ENCODE results near the gene CHMP2B. TPM values are rescaled to one million over a fixed set of nuclear protein-coding genes. Genes with fewer than 3 reads are reported as not detected.

CHMP2B gene
- total RNA-seq, 1 experiment from 2014 or later = 39.3 TPM

DNA sequence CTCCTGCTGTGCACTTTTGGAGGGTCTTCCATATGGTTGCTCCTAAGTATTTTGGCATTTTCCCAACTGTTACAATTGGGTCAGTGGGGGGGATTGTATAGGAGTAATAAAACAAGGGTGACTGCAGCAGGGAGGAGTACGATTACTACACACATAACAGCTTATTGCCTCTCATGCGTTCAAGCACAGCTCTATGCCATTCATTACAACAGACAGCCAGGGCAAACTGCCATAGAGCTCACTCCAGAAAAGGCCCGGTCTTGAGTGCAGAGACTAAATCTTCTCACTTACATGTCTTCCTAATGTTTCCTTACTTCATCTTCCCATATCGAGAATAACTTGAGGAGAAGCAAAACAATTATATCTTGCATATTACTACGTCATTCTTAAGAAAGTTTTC, 1.4 kb upstream of the CHMP2B start:
- no peaks in the 10 kb centered on the region for H3K4me1 ChIP-seq (ENCODE audit: insufficient read depth, low read length)
- no peak overlapping the region for H3K4ac ChIP-seq (ENCODE audit: low read depth, low read length)
- no peak overlapping the region for H2AFZ ChIP-seq (ENCODE audit: low read length)
- H3K27ac ChIP-seq (ENCODE audit: insufficient read length, low read depth, low read length) = no peak overlapping the region
- H4K20me1 ChIP-seq (ENCODE audit: control insufficient read depth, insufficient read depth, insufficient read length) = no peaks in the 10 kb centered on the region
- no peak overlapping the region for H2BK12ac ChIP-seq (ENCODE audit: insufficient read length, low read depth, low read length)
- H3K79me2 ChIP-seq (ENCODE audit: insufficient read depth, low read length) = peaks cover 9% of the 10 kb centered on the region
- Mint-ChIP-seq H3K36me3 (ENCODE audit: insufficient read depth in 1 of 3, low read depth in 3 of 3) (no peaks in the 10 kb centered on the region; a peak in 2 of 7 replicates), H3K27me3 (ENCODE audit: low read depth) (peaks cover 6% of the 10 kb centered on the region), H3K4me1 (peaks cover 15 to 22% of the 10 kb centered on the region in 2 experiments), H3K27ac (no peak overlapping the region), H3K9me3 (no peaks in the 10 kb centered on the region; a peak in 1 of 5 replicates), H3K4me3 (peak overlapping the region; percentile 36 to 69)
- H2BK120ac ChIP-seq (ENCODE audit: low read depth, low read length, poor library complexity, severe bottlenecking) = no peak overlapping the region
- H2AK5ac ChIP-seq (ENCODE audit: insufficient read length, low read length) = no peak overlapping the region
- H3K4me2 ChIP-seq (ENCODE audit: insufficient read depth, insufficient read length, low read length) = no peak overlapping the region
- no peak overlapping the region for H3K56ac ChIP-seq (ENCODE audit: insufficient read length, low read depth, low read length)
- H4K5ac ChIP-seq (ENCODE audit: insufficient read length, low read depth, low read length) = no peak overlapping the region
- H3K23me2 ChIP-seq (ENCODE audit: insufficient read length, low read depth, low read length, poor library complexity, severe bottlenecking) = no peaks in the 10 kb centered on the region
- peak overlapping the region; percentile 17 for H3K9ac ChIP-seq (ENCODE audit: extremely low read depth, insufficient read length, low read length)
- no peaks in the 10 kb centered on the region for H3K9me3 ChIP-seq (ENCODE audit: control insufficient read depth, low read depth, low read length)
- no CpG with 5 or more reads among the region's 5 CpGs for WGBS (ENCODE audit: extremely low coverage, insufficient read length, low lambda C conversion rate)
- H4K8ac ChIP-seq (replicated peaks; ENCODE audit: insufficient read length, low read depth, low read length) = no peak overlapping the region
- no peak overlapping the region for H3T11ph ChIP-seq (ENCODE audit: low read length)
- no peak overlapping the region for H2BK20ac ChIP-seq (ENCODE audit: low read depth, low read length, poor library complexity, severe bottlenecking)
- no peak overlapping the region for H3K23ac ChIP-seq (ENCODE audit: insufficient read length, low read depth, low read length)
- no peak overlapping the region for H3K18ac ChIP-seq (ENCODE audit: insufficient read length, low read depth, low read length)
- no peak overlapping the region for H4K91ac ChIP-seq (ENCODE audit: insufficient read length, low read depth, low read length)
- H2BK5ac ChIP-seq (ENCODE audit: insufficient read length, low read length) = no peak overlapping the region
- no peaks in the 10 kb centered on the region for H3K79me1 ChIP-seq (ENCODE audit: insufficient read depth, low read depth, low read length, poor library complexity, severe bottlenecking)
- no peaks in the 10 kb centered on the region for H3K27me3 ChIP-seq (ENCODE audit: insufficient read depth, low read length)
- H2BK15ac ChIP-seq (ENCODE audit: low read depth, low read length) = no peak overlapping the region
- H3K14ac ChIP-seq (ENCODE audit: insufficient read depth, low read length) = no peak overlapping the region
- TF ChIP-seq, protein P1, sequence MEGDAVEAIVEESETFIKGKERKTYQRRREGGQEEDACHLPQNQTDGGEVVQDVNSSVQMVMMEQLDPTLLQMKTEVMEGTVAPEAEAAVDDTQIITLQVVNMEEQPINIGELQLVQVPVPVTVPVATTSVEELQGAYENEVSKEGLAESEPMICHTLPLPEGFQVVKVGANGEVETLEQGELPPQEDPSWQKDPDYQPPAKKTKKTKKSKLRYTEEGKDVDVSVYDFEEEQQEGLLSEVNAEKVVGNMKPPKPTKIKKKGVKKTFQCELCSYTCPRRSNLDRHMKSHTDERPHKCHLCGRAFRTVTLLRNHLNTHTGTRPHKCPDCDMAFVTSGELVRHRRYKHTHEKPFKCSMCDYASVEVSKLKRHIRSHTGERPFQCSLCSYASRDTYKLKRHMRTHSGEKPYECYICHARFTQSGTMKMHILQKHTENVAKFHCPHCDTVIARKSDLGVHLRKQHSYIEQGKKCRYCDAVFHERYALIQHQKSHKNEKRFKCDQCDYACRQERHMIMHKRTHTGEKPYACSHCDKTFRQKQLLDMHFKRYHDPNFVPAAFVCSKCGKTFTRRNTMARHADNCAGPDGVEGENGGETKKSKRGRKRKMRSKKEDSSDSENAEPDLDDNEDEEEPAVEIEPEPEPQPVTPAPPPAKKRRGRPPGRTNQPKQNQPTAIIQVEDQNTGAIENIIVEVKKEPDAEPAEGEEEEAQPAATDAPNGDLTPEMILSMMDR (conservative IDR thresholded peaks at IDR 0.05) = no peak
- no peak for DNase-seq
